ENCODE data around the gene TGM5.

The TGM5 gene

DNA sequence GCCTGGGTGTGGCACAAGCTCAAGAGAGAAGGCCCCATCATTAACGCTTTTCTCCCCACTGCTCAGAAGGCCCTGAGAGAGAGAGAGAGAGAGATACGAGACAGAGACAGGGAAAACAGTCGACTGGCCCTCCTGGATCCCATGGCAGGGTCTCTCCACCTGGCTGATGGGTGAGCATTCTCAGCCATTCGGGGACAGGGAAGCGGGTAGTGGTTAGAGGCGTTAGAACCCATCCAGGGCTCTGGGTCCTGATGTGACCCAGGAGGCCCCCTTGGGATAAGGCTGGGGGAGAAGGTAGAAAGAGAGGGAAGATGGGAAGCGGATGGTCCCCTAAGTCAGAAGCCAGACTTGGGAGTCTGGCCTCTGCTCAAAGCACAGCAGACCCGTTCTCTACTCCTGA lies 7.9 kb downstream of the TGM5 start:
- TF ChIP-seq, protein P1, sequence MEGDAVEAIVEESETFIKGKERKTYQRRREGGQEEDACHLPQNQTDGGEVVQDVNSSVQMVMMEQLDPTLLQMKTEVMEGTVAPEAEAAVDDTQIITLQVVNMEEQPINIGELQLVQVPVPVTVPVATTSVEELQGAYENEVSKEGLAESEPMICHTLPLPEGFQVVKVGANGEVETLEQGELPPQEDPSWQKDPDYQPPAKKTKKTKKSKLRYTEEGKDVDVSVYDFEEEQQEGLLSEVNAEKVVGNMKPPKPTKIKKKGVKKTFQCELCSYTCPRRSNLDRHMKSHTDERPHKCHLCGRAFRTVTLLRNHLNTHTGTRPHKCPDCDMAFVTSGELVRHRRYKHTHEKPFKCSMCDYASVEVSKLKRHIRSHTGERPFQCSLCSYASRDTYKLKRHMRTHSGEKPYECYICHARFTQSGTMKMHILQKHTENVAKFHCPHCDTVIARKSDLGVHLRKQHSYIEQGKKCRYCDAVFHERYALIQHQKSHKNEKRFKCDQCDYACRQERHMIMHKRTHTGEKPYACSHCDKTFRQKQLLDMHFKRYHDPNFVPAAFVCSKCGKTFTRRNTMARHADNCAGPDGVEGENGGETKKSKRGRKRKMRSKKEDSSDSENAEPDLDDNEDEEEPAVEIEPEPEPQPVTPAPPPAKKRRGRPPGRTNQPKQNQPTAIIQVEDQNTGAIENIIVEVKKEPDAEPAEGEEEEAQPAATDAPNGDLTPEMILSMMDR (IDR thresholded peaks at IDR 0.05; ENCODE audit: extremely low read depth, insufficient read depth, missing control alignments), result no peak
- in situ Hi-C loops (cut with MboI; ENCODE audit: low pct_unique_long_range_greater_than_20kb, low sequenced_read_pairs, unreplicated experiment), result no loop called here
- DNase-seq (ENCODE audit: low spot score), result no peak

DNA sequence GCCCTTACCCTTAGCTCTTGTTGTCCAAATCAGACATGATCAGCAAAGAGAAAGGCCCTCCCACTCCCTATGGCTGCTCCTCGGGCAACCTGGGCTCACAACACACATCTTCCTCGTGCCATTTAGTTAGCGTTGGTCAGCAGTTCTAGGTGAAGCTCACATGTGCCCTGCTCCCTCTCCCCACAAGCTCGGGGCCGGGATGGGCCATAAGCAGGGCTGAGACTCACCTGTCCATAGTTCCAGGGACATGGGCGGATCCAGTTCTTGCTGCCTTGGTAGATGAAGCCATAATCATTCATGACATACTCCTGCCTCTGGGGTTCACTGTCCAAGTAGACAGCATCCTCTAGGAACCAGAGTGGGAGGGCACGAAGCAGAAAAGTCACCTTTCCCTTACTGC lies 10.4 kb downstream of the TGM5 start:
- in situ Hi-C loops (cut with MboI; ENCODE audit: low pct_unique_long_range_greater_than_20kb, low sequenced_read_pairs, unreplicated experiment), result no loop called here
- DNase-seq (ENCODE audit: low spot score), result no peak
- TF ChIP-seq, protein P1 (IDR thresholded peaks at IDR 0.05; ENCODE audit: extremely low read depth, insufficient read depth, missing control alignments), result no peak

DNA sequence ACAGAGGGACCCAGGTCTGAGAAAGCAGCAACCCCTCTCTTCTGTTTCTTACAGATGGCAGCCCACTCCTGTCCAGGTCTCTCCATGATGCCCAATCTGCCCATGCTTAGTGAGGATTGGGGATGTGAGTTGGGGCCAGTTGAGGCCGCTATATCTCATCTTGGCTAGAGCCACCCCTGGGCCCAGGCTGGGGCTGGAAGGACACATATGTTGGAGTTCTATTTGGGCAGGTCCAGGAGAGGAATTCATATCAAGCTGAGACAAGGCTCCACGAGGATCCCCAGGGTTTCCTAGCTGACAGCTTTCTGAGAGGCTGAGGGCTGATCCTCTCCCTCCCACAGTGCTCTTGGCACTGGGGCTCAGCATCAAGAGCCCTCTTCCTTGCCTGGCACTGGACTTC lies 11.4 kb downstream of the TGM5 start:
- DNase-seq (ENCODE audit: low spot score), result no peak
- TF ChIP-seq, protein P1 (IDR thresholded peaks at IDR 0.05; ENCODE audit: extremely low read depth, insufficient read depth, missing control alignments), result no peak
- in situ Hi-C loops (cut with MboI; ENCODE audit: low pct_unique_long_range_greater_than_20kb, low sequenced_read_pairs, unreplicated experiment), result no loop called here

DNA sequence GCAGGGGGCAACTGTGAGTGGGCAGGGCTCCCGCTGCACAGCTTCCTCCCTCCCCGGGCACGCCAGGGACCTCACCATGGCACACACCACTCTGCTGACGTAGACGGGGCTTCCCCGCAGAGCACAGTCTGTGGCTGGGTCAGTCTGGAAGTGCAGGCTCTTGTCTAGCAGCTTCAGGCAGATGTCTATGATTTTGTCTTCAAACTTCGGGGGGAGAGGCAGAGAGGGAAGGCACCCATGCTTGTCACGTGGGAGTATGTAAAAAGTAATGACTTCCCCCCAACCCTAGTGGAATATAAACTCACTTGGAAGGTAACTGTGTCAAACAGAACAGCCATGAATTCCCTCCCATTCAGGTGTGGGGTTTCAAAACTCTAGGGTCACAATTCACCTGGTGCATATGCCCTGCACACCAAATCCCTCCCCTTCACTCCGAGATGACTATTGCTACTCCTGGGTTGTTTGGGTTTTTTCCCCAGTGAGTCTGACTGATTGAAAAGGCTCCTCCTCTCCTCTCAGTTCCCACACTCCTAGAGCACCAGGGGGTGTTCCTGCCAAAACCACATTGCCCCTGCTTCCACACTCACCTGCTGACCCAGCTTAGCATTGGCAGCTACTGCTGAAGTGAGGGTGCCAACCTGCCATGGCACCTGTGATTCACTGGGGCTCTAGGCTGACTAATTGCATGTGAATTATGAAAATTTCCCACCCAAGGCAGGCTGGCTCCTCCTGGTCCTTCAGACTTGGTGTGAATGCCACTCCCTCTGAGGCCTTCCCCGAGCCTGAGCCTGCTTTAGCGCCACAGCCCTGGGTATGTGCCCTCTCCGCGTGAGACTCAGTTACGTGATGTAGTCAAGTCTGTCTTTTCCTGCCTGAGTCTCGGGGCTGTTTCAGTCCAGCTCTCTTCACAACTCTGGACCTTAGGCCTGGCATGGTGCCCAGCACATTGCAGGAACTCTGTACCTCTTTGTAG lies 13.0 kb downstream of the TGM5 start:
- TF ChIP-seq, protein P1 (IDR thresholded peaks at IDR 0.05; ENCODE audit: extremely low read depth, insufficient read depth, missing control alignments), result no peak
- peak; percentile 73 for DNase-seq (ENCODE audit: low spot score)
- in situ Hi-C loops (cut with MboI; ENCODE audit: low pct_unique_long_range_greater_than_20kb, low sequenced_read_pairs, unreplicated experiment), result no loop called here

DNA sequence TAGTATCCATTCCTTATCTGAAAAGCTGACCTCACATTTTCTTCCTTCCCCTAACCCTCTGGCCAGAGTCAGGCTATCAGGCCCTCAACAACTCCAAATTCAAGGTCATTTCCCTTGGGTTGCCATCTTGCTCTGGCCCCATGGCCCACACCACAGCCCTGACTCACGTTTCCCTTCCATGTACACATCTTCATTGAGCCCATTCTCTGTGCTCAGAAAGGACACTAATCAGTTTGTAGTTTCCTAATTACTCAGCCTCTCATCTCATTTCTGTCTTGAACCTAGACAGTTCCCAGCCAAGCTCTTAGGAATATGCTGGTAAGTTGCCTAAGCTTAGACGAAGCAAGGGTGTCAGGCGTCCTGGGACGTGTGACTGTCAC lies 14.9 kb downstream of the TGM5 start:
- TF ChIP-seq, protein P1 (IDR thresholded peaks at IDR 0.05; ENCODE audit: extremely low read depth, insufficient read depth, missing control alignments), result no peak
- DNase-seq (ENCODE audit: low spot score), result no peak
- in situ Hi-C loops (cut with MboI; ENCODE audit: low pct_unique_long_range_greater_than_20kb, low sequenced_read_pairs, unreplicated experiment), result no loop called here

DNA sequence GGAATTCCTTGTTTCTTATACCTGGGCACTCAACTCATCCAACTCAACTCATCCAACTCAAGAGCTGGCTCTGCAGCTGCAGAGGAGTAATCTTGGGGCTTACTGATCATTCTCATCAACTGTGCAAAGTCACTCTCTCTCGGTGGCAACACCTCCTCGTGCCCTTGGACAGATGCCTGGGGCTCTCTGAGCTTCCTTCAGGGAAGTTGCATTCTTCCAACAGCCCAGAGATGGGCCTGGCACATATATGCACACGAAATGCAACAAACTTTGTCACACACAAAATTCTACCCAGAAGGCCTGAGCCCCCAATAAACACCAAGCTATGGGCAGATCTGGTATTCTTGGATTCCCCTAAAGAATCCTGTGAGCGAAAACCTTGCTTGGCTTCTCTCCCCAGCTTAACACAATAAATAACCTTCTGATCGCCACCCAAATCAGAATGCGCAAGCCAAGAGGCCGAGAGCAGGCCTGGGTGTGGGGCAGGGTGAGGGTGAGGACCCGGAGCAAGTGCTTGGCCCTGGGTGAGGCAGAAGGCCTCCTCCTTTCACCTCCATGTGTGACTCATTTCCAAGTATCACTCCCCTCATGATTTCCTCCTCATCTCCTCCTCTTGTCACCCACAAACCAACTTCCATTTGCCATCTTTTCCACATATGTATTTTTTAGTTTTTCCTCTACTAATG lies 15.4 kb downstream of the TGM5 start:
- in situ Hi-C loops (cut with MboI; ENCODE audit: low pct_unique_long_range_greater_than_20kb, low sequenced_read_pairs, unreplicated experiment), result no loop called here
- TF ChIP-seq, protein P1 (IDR thresholded peaks at IDR 0.05; ENCODE audit: extremely low read depth, insufficient read depth, missing control alignments), result no peak
- no peak for DNase-seq (ENCODE audit: low spot score)
